Pancreas (tissue), 10 donors: ENCODE data around the gene RGS7. TPM values are rescaled to one million over a fixed set of nuclear protein-coding genes. Genes with fewer than 3 reads are reported as not detected.

Experiments
- ATAC-seq, 4 donors: fragments of 200-7000 bp; cut with Tn5 transposase; one replicate each; pipeline versions ENCODE4 v1.8.0 to v1.9.1; 2020; ENCODE audit warnings: mild to moderate bottlenecking in 4 of 4, moderate library complexity in 4 of 4
- DNase-seq, 6 donors: peaks; one replicate each; pipeline ENCODE4 v3.0.0-alpha.2; 2020
- FAIRE-seq: peaks from 2 replicates; lab custom pipeline; 2012; peaks lifted over from hg19 to GRCh38; lab: Jason Lieb, UNC
- H3K27ac ChIP-seq, 4 donors: fragments of 200-600 bp; sonication (generic); 1 replicate in 3 of 4; 2 replicates in 1 of 4; pipeline versions ENCODE4 v1.5.0 to v1.8.0; 2020
- H3K27me3 ChIP-seq, 4 donors: fragments of 200-600 bp; one replicate each; pipeline ENCODE4 v1.8.0; 2021
- H3K36me3 ChIP-seq, 3 donors: fragments of 200-600 bp; sonication (generic) in 1 of 3; one replicate each; pipeline versions ENCODE4 v1.5.0 to v1.8.0; 2020 to 2021
- H3K4me1 ChIP-seq, 3 donors: fragments of 200-600 bp; one replicate each; pipeline ENCODE4 v1.8.0; 2021
- H3K4me3 ChIP-seq, 4 donors: fragments of 200-600 bp; sonication (generic) in 2 of 4; one replicate each; pipeline versions ENCODE4 v1.5.0 to v1.8.0; 2020 to 2021
- H3K9me3 ChIP-seq, 4 donors: fragments of 200-600 bp; one replicate each; pipeline ENCODE4 v1.8.0; 2021
- CTCF ChIP-seq, 4 donors: fragments of 200-600 bp; sonication (generic) in 3 of 4; IDR thresholded peaks; one replicate each; pipeline versions ENCODE4 v1.5.0 to v1.8.0; 2021; ENCODE audit warnings: antibody characterized with exemption in 4 of 4
- WGBS, 2 donors: extraction: QIAGEN DNeasy Blood & Tissue Kit; methylation state at CpG; one replicate each; pipeline ENCODE4 v1.1.7; 2013; 5-methylcytosine and 5-hydroxymethylcytosine counted together
- intact Hi-C, 3 donors: fragments of 100-400 bp; cut with DNase I; formaldehyde crosslinking; loops; one replicate each; pipeline versions ENCODE4 v1.11.1 to v1.14.2; 2022
- polyA plus RNA-seq, 2 donors: library from polyadenylated mRNA; stranded (reverse); fragments of 200-250 nt; gene quantifications; one replicate each; pipeline ENCODE4 v1.2.3, GENCODE V29; 2013
- total RNA-seq, 6 donors: library from RNA; stranded (reverse); fragmentation: NEBNext Ultra II Directional in 4 of 6; extraction: Animal tissue kit (Norgen Biotek cat#: 25700) in 4 of 6; gene quantifications; one replicate each; pipeline versions ENCODE4 v1.2.1 to v1.2.4, GENCODE V29; 2021 to 2023
- donor health status: healthy with polysubstance abuse.
- donor health status: DM: no; HTN: no; CAD: no; lungs with moderate emphysema.
- donor health status: DM: no; HTN: no; CAD: no.
- donor health status: control.
- donor health status: control.
- donor health status: Bipolar disorder and iron deficiency.
- donor health status: DM: yes; HTN: yes; CAD: no.
- donor health status: DM: no; HTN: no; CAD: no.
- donor health status: DM: no; HTN: no; CAD: no.
- donor health status: DM: yes; HTN: yes; CAD: no.

RGS7 gene
- total and polyA plus RNA-seq, 8 donors, result 0.08 to 4.2 (median 0.33) TPM

- no peak for ATAC-seq
- intact Hi-C loops, result no loop called here
- TF ChIP-seq CTCF (IDR thresholded peaks at IDR 0.05), result no peak
Observed at GRCh38 chr1:241138248-241138647, 218.8 kb downstream of the RGS7 start.

GRCh38 chr1:241136389-241136788 is 220.6 kb downstream of the RGS7 start:
- Histone ChIP-seq H3K9me3 (no peaks in the 10 kb centered on the region), H3K27ac (no peak overlapping the region), H3K36me3 (no peaks in the 10 kb centered on the region), H3K27me3 (no peaks in the 10 kb centered on the region), H3K4me1 (no peaks in the 10 kb centered on the region), H3K4me3 (no peak overlapping the region)
- ATAC-seq (no peak), DNase-seq (no peak), FAIRE-seq (no peak)
- intact Hi-C loops, result no loop called here
- no peak for TF ChIP-seq CTCF (IDR thresholded peaks at IDR 0.05)
- 73 to 84% methylated on average over 6 of the region's 6 CpGs for WGBS, 2 donors

More at GRCh38 chr1:241138248-241138647, 218.8 kb downstream of the RGS7 start:
- Histone ChIP-seq H3K4me1 (no peaks in the 10 kb centered on the region), H3K4me3 (no peak overlapping the region), H3K9me3 (no peaks in the 10 kb centered on the region), H3K36me3 (no peaks in the 10 kb centered on the region), H3K27ac (no peak overlapping the region), H3K27me3 (no peaks in the 10 kb centered on the region)
- no peak for DNase-seq
- WGBS, 2 donors, result 74 to 87% methylated on average over 4 of the region's 4 CpGs
- no peak for FAIRE-seq

GRCh38 chr1:241131636-241132194 is 225.3 kb downstream of the RGS7 start:
- Histone ChIP-seq H3K9me3 (no peaks in the 10 kb centered on the region), H3K4me3 (no peak overlapping the region), H3K27ac (no peak overlapping the region), H3K4me1 (no peaks in the 10 kb centered on the region), H3K36me3 (no peaks in the 10 kb centered on the region), H3K27me3 (peaks cover 0 to 4% (median 0%) of the 10 kb centered on the region in 4 donors)
- intact Hi-C loops, result no loop called here
- WGBS, 2 donors, result 68 to 79% methylated on average over 5 of the region's 5 CpGs
- no peak for TF ChIP-seq CTCF (IDR thresholded peaks at IDR 0.05)
- no peak for DNase-seq
- no peak for ATAC-seq
- no peak for FAIRE-seq

- no peaks in the 10 kb centered on the region for H3K36me3 ChIP-seq
- no peak for ATAC-seq
- H3K4me1 ChIP-seq, result no peaks in the 10 kb centered on the region
- H3K27ac ChIP-seq, result no peak overlapping the region
- intact Hi-C loops, result no loop called here
- H3K9me3 ChIP-seq, result no peaks in the 10 kb centered on the region
- no peak for DNase-seq
- TF ChIP-seq CTCF (IDR thresholded peaks at IDR 0.05), result no peak
- H3K4me3 ChIP-seq, result no peak overlapping the region
- no peak for FAIRE-seq
- H3K27me3 ChIP-seq, result peaks cover 0 to 5% (median 0%) of the 10 kb centered on the region in 4 donors
- 48% methylated on average over 3 of the region's 3 CpGs for WGBS, 2 donors
Observed at GRCh38 chr1:241130881-241131280, 226.1 kb downstream of the RGS7 start.

GRCh38 chr1:241129207-241129960 is 227.6 kb downstream of the RGS7 start:
- FAIRE-seq (no peak), ATAC-seq (no peak), DNase-seq (no peak)
- no peak overlapping the region for H3K4me3 ChIP-seq
- intact Hi-C loops, result no loop called here
- no peak overlapping the region for H3K27ac ChIP-seq
- H3K9me3 ChIP-seq, result no peaks in the 10 kb centered on the region
- H3K27me3 ChIP-seq, result peaks cover 0 to 5% (median 0%) of the 10 kb centered on the region in 4 donors
- TF ChIP-seq CTCF (IDR thresholded peaks at IDR 0.05), result no peak
- WGBS, 2 donors, result 52 to 62% methylated on average over 11 of the region's 11 CpGs
- H3K4me1 ChIP-seq, result no peaks in the 10 kb centered on the region
- H3K36me3 ChIP-seq, result no peaks in the 10 kb centered on the region
